Psoas muscle (tissue), 8 donors: ENCODE results near the gene PDF. TPM values are rescaled to one million over a fixed set of nuclear protein-coding genes. Genes with fewer than 3 reads are reported as not detected.

Source experiments
- ATAC-seq, 4 donors: fragments of 200-7000 bp; cut with Tn5 transposase; one replicate each; pipeline ENCODE4 v1.9.1; 2020; ENCODE audit warnings: moderate library complexity in 3 of 4, mild to moderate bottlenecking in 2 of 4
- DNase-seq, 2 donors: peaks; one replicate each; pipeline ENCODE4 v3.0.0-alpha.2; 2020
- H3K27ac ChIP-seq: fragments of 200-600 bp; one replicate; pipeline ENCODE4 v1.8.0; 2022
- H3K27me3 ChIP-seq, 3 donors: fragments of 200-600 bp in 1 of 3; one replicate each; pipeline versions ENCODE4 v1.6.1 to v1.8.0; 2013 to 2022; ENCODE audit warnings: low read length in 2 of 3, mild to moderate bottlenecking in 2 of 3, moderate library complexity in 1 of 3; ENCODE audit not compliant: insufficient read depth in 3 of 3
- H3K36me3 ChIP-seq, 2 donors: fragments of 200-600 bp in 1 of 2; one replicate each; pipeline versions ENCODE4 v1.6.1 to v1.8.0; 2013 to 2022; ENCODE audit warnings: low read depth in 1 of 2, mild to moderate bottlenecking in 1 of 2, moderate library complexity in 1 of 2; ENCODE audit not compliant: insufficient read depth in 1 of 2
- H3K4me1 ChIP-seq: fragments of 200-600 bp; one replicate; pipeline ENCODE4 v1.8.0; 2022
- H3K4me3 ChIP-seq: fragments of 200-600 bp; one replicate; pipeline ENCODE4 v1.8.0; 2022; ENCODE audit warnings: mild to moderate bottlenecking
- H3K9me3 ChIP-seq: fragments of 200-600 bp; one replicate; pipeline ENCODE4 v1.8.0; 2022
- WGBS, 3 donors: extraction: QIAGEN DNeasy Blood & Tissue Kit; methylation state at CpG; one replicate each; pipeline versions ENCODE4 v1.1.6 to v1.1.7; 2013; 5-methylcytosine and 5-hydroxymethylcytosine counted together
- intact Hi-C, 2 donors: fragments of 100-400 bp; cut with DNase I; formaldehyde crosslinking; loops; one replicate each; pipeline versions ENCODE4 v1.11.0 to v1.14.2; 2022
- polyA plus RNA-seq, 3 donors: library from polyadenylated mRNA; stranded (reverse); fragments of 200-250 nt; gene quantifications; one replicate each; pipeline ENCODE4 v1.2.3, GENCODE V29; 2013
- total RNA-seq, 4 donors: library from RNA; stranded (reverse); fragmentation: NEBNext Ultra II Directional in 2 of 4; extraction: Animal tissue kit (Norgen Biotek cat#: 25700) in 2 of 4; gene quantifications; one replicate each; pipeline versions ENCODE4 v1.2.1 to v1.2.4, GENCODE V29; 2021 to 2023
- TF ChIP-seq, protein P1 (sequence below): fragments of 200-600 bp; IDR thresholded peaks from one replicate; pipeline ENCODE4 v1.8.0; 2022; ENCODE audit warnings: antibody characterized with exemption
- donor health status: healthy with polysubstance abuse.
- donor health status: DM: no; HTN: no; CAD: no; lungs with moderate emphysema.
- donor health status: Bipolar disorder and iron deficiency.
- donor health status: healthy.
- donor health status: DM: yes; HTN: yes; CAD: no.
- donor health status: DM: no; HTN: no; CAD: no.
- donor health status: DM: no; HTN: no; CAD: no.
- donor health status: DM: yes; HTN: yes; CAD: no.

Gene PDF
- total and polyA plus RNA-seq, 7 donors: 6.8 to 19.8 (median 9.6) TPM

- ATAC-seq (no peak), DNase-seq (no peak)
- H3K9me3 ChIP-seq: no peaks in the 10 kb centered on the region
Observed at GRCh38 chr16:69350536-69351133, 20.2 kb upstream of the PDF start.

DNA sequence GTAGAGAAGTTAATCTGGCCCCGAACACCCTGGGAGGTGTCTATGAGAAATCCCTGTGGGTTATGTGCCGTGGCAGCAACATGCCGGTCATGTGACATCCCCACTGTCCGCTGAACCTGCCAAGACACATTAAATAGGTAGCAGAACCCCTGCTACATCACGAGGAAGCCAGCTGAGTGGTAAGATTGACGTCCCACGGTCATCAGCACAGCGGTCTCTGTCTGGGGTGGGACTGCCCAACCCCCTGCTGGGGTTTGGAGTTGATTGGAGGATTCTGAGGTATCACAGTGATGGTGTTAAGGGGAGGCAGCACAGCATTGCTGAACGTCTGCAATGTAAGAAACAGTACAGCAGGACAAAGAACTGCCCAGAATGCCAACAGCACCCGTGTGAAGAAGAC is 19.1 kb upstream of the PDF start:
- Histone ChIP-seq H3K27me3 (no peaks in the 10 kb centered on the region), H3K27ac (no peak overlapping the region), H3K9me3 (no peaks in the 10 kb centered on the region), H3K4me3 (no peak overlapping the region), H3K36me3 (peaks cover 0 to 66% of the 10 kb centered on the region in 2 donors), H3K4me1 (no peaks in the 10 kb centered on the region)
- ATAC-seq: no peak
- TF ChIP-seq, protein P1, sequence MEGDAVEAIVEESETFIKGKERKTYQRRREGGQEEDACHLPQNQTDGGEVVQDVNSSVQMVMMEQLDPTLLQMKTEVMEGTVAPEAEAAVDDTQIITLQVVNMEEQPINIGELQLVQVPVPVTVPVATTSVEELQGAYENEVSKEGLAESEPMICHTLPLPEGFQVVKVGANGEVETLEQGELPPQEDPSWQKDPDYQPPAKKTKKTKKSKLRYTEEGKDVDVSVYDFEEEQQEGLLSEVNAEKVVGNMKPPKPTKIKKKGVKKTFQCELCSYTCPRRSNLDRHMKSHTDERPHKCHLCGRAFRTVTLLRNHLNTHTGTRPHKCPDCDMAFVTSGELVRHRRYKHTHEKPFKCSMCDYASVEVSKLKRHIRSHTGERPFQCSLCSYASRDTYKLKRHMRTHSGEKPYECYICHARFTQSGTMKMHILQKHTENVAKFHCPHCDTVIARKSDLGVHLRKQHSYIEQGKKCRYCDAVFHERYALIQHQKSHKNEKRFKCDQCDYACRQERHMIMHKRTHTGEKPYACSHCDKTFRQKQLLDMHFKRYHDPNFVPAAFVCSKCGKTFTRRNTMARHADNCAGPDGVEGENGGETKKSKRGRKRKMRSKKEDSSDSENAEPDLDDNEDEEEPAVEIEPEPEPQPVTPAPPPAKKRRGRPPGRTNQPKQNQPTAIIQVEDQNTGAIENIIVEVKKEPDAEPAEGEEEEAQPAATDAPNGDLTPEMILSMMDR: no peak
- DNase-seq: no peak
- 68 to 83% (median 74%) methylated on average over 10 of the region's 10 CpGs for WGBS, 3 donors
- intact Hi-C loops: no loop called here

More at GRCh38 chr16:69350536-69351133, 20.2 kb upstream of the PDF start:
- H3K27ac ChIP-seq: no peak overlapping the region
- H3K4me3 ChIP-seq: no peak overlapping the region
- H3K4me1 ChIP-seq: no peaks in the 10 kb centered on the region
- peaks cover 0 to 65% of the 10 kb centered on the region in 2 donors for H3K36me3 ChIP-seq
- intact Hi-C loops: no loop called here
- WGBS, 3 donors: 86 to 90% (median 87%) methylated on average over 6 of the region's 6 CpGs
- no peaks in the 10 kb centered on the region for H3K27me3 ChIP-seq
- TF ChIP-seq, protein P1: no peak

DNA sequence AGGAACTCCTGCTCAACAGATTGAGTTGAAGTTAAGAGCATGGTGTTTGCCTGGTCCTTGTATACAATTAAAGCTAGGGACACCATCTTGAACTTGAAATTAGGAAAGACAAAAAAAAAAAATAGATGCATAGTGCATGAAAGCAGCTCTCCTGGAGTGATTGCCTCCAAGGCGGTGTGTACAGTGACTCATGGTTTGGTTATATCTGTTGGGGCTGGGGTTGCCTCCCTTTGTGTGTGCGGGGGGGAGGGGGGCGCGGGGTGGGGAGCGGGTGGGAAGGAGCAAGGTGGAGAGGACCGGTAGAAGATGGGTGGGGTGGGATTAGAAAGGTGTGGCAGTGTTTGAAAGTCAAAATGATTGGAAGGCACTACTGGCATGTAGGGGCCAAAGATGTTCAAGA is 17.8 kb upstream of the PDF start:
- Histone ChIP-seq H3K36me3 (peaks cover 0 to 79% of the 10 kb centered on the region in 2 donors), H3K4me3 (no peak overlapping the region), H3K27ac (no peak overlapping the region), H3K4me1 (no peaks in the 10 kb centered on the region), H3K9me3 (no peaks in the 10 kb centered on the region), H3K27me3 (no peaks in the 10 kb centered on the region)
- ATAC-seq (no peak), DNase-seq (no peak)
- intact Hi-C loops: no loop called here
- WGBS, 3 donors: 92 to 95% (median 94%) methylated on average over 6 of the region's 6 CpGs
- TF ChIP-seq, protein P1: no peak

DNA sequence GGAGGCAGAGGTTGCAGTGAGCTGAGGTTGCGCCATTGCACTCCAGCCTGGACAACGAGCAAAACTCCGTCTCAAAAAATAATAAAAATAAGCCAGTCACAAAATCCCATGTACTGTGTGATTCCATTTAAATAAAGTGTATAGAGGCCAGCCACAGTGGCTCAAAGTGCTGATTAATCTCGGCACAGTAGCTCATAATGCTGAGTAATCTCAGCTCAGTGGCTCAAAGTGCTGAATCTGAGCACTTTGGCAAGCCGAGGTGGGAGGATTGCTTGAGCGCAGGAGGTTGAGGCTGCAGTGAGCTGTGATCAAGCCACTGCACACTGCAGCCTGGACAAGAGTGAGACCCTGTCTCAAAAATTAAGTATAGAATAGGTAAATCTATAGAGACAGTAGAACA is 16.3 kb upstream of the PDF start:
- DNase-seq (no peak), ATAC-seq (peak in 1 of 4 donors; percentile 28)
- TF ChIP-seq, protein P1: no peak
- Histone ChIP-seq H3K36me3 (peaks cover 0 to 79% of the 10 kb centered on the region in 2 donors), H3K4me3 (no peak overlapping the region), H3K9me3 (no peaks in the 10 kb centered on the region), H3K4me1 (no peaks in the 10 kb centered on the region), H3K27ac (no peak overlapping the region), H3K27me3 (no peaks in the 10 kb centered on the region)
- 82 to 88% (median 84%) methylated on average over 6 of the region's 6 CpGs for WGBS, 3 donors
- intact Hi-C loops: no loop called here

GRCh38 chr16:69345923-69346322 is 15.5 kb upstream of the PDF start:
- H3K27me3 ChIP-seq: no peaks in the 10 kb centered on the region
- no peak for ATAC-seq
- H3K9me3 ChIP-seq: no peaks in the 10 kb centered on the region
- no peak for DNase-seq
- 77 to 83% (median 78%) methylated on average over 4 of the region's 4 CpGs for WGBS, 3 donors
- TF ChIP-seq, protein P1: no peak
- intact Hi-C loops: no loop called here
- peaks cover 1% of the 10 kb centered on the region for H3K4me1 ChIP-seq
- no peak overlapping the region for H3K4me3 ChIP-seq
- no peak overlapping the region for H3K27ac ChIP-seq
- peaks cover 5 to 82% of the 10 kb centered on the region in 2 donors for H3K36me3 ChIP-seq
